Measurements from ENCODE around the gene PRIMPOL.
"Not testable (repeated sequence)": the region's sequence is repeated elsewhere in the genome, so short reads cannot be mapped to it uniquely, and the experiment has no call there.

Gene PRIMPOL

GRCh38 chr4:184621518-184621917 is 28.0 kb upstream of the PRIMPOL start:
- DNase-seq (ENCODE audit: low spot score), result no peak
- Histone ChIP-seq H3K9me3 (ENCODE audit: severe bottlenecking) (no peaks in the 10 kb centered on the region), H3K27ac (ENCODE audit: poor library complexity, severe bottlenecking) (no peak overlapping the region), H3K27me3 (ENCODE audit: insufficient read depth, poor library complexity, severe bottlenecking) (no peaks in the 10 kb centered on the region), H3K36me3 (ENCODE audit: low read depth) (no peaks in the 10 kb centered on the region), H3K4me3 (ENCODE audit: severe bottlenecking) (no peak overlapping the region), H3K4me1 (ENCODE audit: insufficient read depth, poor library complexity, severe bottlenecking) (no peaks in the 10 kb centered on the region)
- no peak for ATAC-seq (ENCODE audit: low read depth)
- TF ChIP-seq CTCF (IDR thresholded peaks at IDR 0.05; ENCODE audit: poor library complexity, severe bottlenecking), result no peak

- H3K36me3 ChIP-seq (ENCODE audit: low read depth), result peaks cover 15% of the 10 kb centered on the region
- not testable (repeated sequence) for DNase-seq (ENCODE audit: low spot score); H3K4me3 ChIP-seq (ENCODE audit: severe bottlenecking); H3K27ac ChIP-seq (ENCODE audit: poor library complexity, severe bottlenecking); H3K27me3 ChIP-seq (ENCODE audit: insufficient read depth, poor library complexity, severe bottlenecking); H3K4me1 ChIP-seq (ENCODE audit: insufficient read depth, poor library complexity, severe bottlenecking); H3K9me3 ChIP-seq (ENCODE audit: severe bottlenecking); ATAC-seq (ENCODE audit: low read depth)
These were observed 25.0 kb upstream of the PRIMPOL start for GRCh38 chr4:184624504-184624903.

GRCh38 chr4:184624972-184625554 is 24.5 kb upstream of the PRIMPOL start:
- DNase-seq (ENCODE audit: low spot score) (no peak), ATAC-seq (ENCODE audit: low read depth) (no peak)
- Histone ChIP-seq H3K9me3 (ENCODE audit: severe bottlenecking) (no peaks in the 10 kb centered on the region), H3K36me3 (ENCODE audit: low read depth) (peaks cover 20% of the 10 kb centered on the region), H3K4me3 (ENCODE audit: severe bottlenecking) (no peak overlapping the region), H3K4me1 (ENCODE audit: insufficient read depth, poor library complexity, severe bottlenecking) (no peaks in the 10 kb centered on the region), H3K27me3 (ENCODE audit: insufficient read depth, poor library complexity, severe bottlenecking) (no peaks in the 10 kb centered on the region), H3K27ac (ENCODE audit: poor library complexity, severe bottlenecking) (no peak overlapping the region)
- no peak for TF ChIP-seq CTCF (IDR thresholded peaks at IDR 0.05; ENCODE audit: poor library complexity, severe bottlenecking)

- not testable (repeated sequence) for ATAC-seq (ENCODE audit: low read depth); H3K27ac ChIP-seq (ENCODE audit: poor library complexity, severe bottlenecking); DNase-seq (ENCODE audit: low spot score); H3K4me1 ChIP-seq (ENCODE audit: insufficient read depth, poor library complexity, severe bottlenecking); H3K4me3 ChIP-seq (ENCODE audit: severe bottlenecking); H3K27me3 ChIP-seq (ENCODE audit: insufficient read depth, poor library complexity, severe bottlenecking); H3K9me3 ChIP-seq (ENCODE audit: severe bottlenecking)
- peaks cover 29% of the 10 kb centered on the region for H3K36me3 ChIP-seq (ENCODE audit: low read depth)
These were observed 23.5 kb upstream of the PRIMPOL start for GRCh38 chr4:184625783-184626596.

- ATAC-seq (ENCODE audit: low read depth), result no peak
- Histone ChIP-seq H3K9me3 (ENCODE audit: severe bottlenecking) (no peaks in the 10 kb centered on the region), H3K4me3 (ENCODE audit: severe bottlenecking) (no peak overlapping the region), H3K4me1 (ENCODE audit: insufficient read depth, poor library complexity, severe bottlenecking) (no peaks in the 10 kb centered on the region), H3K27me3 (ENCODE audit: insufficient read depth, poor library complexity, severe bottlenecking) (no peaks in the 10 kb centered on the region), H3K27ac (ENCODE audit: poor library complexity, severe bottlenecking) (no peak overlapping the region), H3K36me3 (ENCODE audit: low read depth) (peaks cover 48% of the 10 kb centered on the region)
- DNase-seq (ENCODE audit: low spot score), result no peak
- TF ChIP-seq CTCF (IDR thresholded peaks at IDR 0.05; ENCODE audit: poor library complexity, severe bottlenecking), result no peak
These were observed 21.4 kb upstream of the PRIMPOL start for GRCh38 chr4:184628103-184628502.

GRCh38 chr4:184632842-184633241 is 16.7 kb upstream of the PRIMPOL start:
- Histone ChIP-seq H3K36me3 (ENCODE audit: low read depth) (peaks cover 92% of the 10 kb centered on the region), H3K9me3 (ENCODE audit: severe bottlenecking) (no peaks in the 10 kb centered on the region), H3K27ac (ENCODE audit: poor library complexity, severe bottlenecking) (no peak overlapping the region), H3K27me3 (ENCODE audit: insufficient read depth, poor library complexity, severe bottlenecking) (no peaks in the 10 kb centered on the region), H3K4me1 (ENCODE audit: insufficient read depth, poor library complexity, severe bottlenecking) (no peaks in the 10 kb centered on the region), H3K4me3 (ENCODE audit: severe bottlenecking) (no peak overlapping the region)
- no peak for TF ChIP-seq CTCF (IDR thresholded peaks at IDR 0.05; ENCODE audit: poor library complexity, severe bottlenecking)
- DNase-seq (ENCODE audit: low spot score) (no peak), ATAC-seq (ENCODE audit: low read depth) (no peak)

Data from RWPE2 (cell line).